Ovary (tissue), 9 donors: ENCODE results near the gene PARS2. TPM values are rescaled to one million over a fixed set of nuclear protein-coding genes. Genes with fewer than 3 reads are reported as not detected.

ENCODE experiments used
- DNase-seq, 5 donors: peaks; one replicate each; pipeline ENCODE4 v3.0.0-alpha.2; 2019 to 2020
- H3K27ac ChIP-seq, 2 donors: fragments of 200-600 bp; one replicate each; pipeline versions ENCODE4 v1.5.1 to v1.8.0; 2019 to 2022
- H3K27me3 ChIP-seq: fragments of 200-600 bp; one replicate; pipeline ENCODE4 v1.8.0; 2022
- H3K36me3 ChIP-seq: fragments of 200-600 bp; sonication (generic); one replicate; pipeline ENCODE4 v1.5.1; 2019
- H3K4me1 ChIP-seq: one replicate; pipeline ENCODE4 v1.8.1; 2013; ENCODE audit warnings: mild to moderate bottlenecking, moderate library complexity; ENCODE audit not compliant: insufficient read depth
- H3K4me3 ChIP-seq: fragments of 200-600 bp; sonication (generic); one replicate; pipeline ENCODE4 v1.5.1; 2017
- H3K9me3 ChIP-seq, 2 donors: fragments of 200-600 bp in 1 of 2; sonication (generic) in 1 of 2; one replicate each; pipeline versions ENCODE4 v1.5.1 to v1.8.1; 2013 to 2019; ENCODE audit warnings: mild to moderate bottlenecking in 1 of 2, moderate library complexity in 1 of 2
- EP300 ChIP-seq: sonication (generic); formaldehyde crosslinking; IDR thresholded peaks from one replicate; pipeline ENCODE4 v1.6.1; 2017; ENCODE audit warnings: antibody characterized with exemption
- POLR2A ChIP-seq: fragments of 450-650 bp; IDR thresholded peaks from one replicate; pipeline ENCODE4 v1.6.1; 2017; ENCODE audit warnings: antibody characterized with exemption, mild to moderate bottlenecking, moderate library complexity
- WGBS, 3 donors: extraction: QIAGEN DNeasy Blood & Tissue Kit in 1 of 3; methylation state at CpG; one replicate each; pipeline versions ENCODE4 v1.1.5 to v1.1.7; 2013 to 2017; 5-methylcytosine and 5-hydroxymethylcytosine counted together
- intact Hi-C, 4 donors: fragments of 100-400 bp; cut with DNase I; formaldehyde crosslinking; loops; one replicate each; pipeline versions ENCODE4 v1.11.0 to v1.15.1; 2022 to 2023
- polyA plus RNA-seq, 2 donors: library from polyadenylated mRNA; stranded (reverse); fragments of 200-250 nt in 1 of 2; fragments of 350-450 nt in 1 of 2; fragmentation: Illumina TruSeq in 1 of 2; extraction: RNeasy Lipid Tissue Mini Kit (QIAGEN cat#74804) in 1 of 2; gene quantifications; one replicate each; pipeline ENCODE4 v1.2.3, GENCODE V29; 2013 to 2014
- total RNA-seq, 7 donors: library from RNA; depleted of rRNA in 2 of 7; stranded (reverse); fragments of >200 nt in 2 of 7; fragmentation: NEBNext Ultra II Directional in 3 of 7; extraction: Animal tissue kit (Norgen Biotek cat#: 25700) in 3 of 7; gene quantifications; one replicate each; pipeline versions ENCODE4 v1.1.0 to v1.2.4, GENCODE V29; 2016 to 2023
- TF ChIP-seq, protein P1 (sequence below), 3 donors: fragments of 450-650 bp in 2 of 3; fragments of 200-600 bp in 1 of 3; IDR thresholded peaks; one replicate each; pipeline versions ENCODE4 v1.5.1 to v1.8.0; 2016 to 2022; ENCODE audit warnings: antibody characterized with exemption in 3 of 3, mild to moderate bottlenecking in 1 of 3
- donor health status: DM: no; HTN: no; CAD: no; lungs with moderate emphysema.
- donor health status: DM: no; HTN: no; CAD: no.
- donor health status: Bipolar disorder and iron deficiency.
- donor health status: DM: yes; HTN: yes; CAD: no.
- donor health status: DM: no; HTN: no; CAD: no.
- donor health status: DM: yes; HTN: yes; CAD: no.

PARS2 gene
- total and polyA plus RNA-seq, 9 donors: 3.2 to 9.6 (median 6.4) TPM

DNA sequence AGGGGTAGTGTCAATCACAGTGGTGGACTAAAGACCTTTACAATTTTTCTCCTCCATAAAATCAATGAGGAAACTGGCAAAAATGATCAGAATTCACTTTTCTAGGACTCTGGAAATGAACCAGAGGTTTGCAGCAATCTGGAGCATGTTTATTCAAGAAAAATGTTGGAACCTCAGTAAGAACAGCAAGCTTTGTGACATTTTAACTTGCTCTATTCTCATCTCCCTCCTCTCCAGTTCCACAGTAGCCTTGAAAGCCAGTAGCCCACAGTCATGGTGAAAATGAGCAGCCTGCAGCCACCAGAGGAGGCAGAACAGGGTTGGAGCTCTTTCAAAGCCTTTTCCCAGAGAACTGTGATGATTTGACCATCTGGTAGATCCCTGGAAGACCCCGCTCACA is 39.6 kb downstream of the PARS2 start:
- H3K9me3 ChIP-seq: no peaks in the 10 kb centered on the region
- intact Hi-C loops: no loop called here

DNA sequence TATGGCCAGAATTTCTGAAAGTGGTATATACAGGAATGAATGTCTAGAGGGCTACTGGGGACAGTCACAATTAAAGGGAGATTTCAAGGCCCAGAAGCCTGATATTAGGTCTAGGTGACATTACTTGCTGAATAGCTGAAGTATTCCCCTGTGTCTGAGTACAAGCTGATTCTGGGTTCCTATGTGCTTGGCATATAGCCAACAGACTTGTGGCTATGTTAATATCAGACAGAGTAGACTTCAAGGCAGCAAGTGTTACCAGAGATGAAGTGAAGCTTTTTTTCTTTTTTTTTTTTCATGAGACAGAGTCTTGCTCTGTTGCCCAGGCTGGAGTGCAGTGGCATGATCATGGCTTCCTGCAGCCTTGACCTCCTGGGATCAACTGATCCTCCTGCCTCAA is 40.3 kb downstream of the PARS2 start:
- no peaks in the 10 kb centered on the region for H3K36me3 ChIP-seq
- DNase-seq: no peak
- no peak overlapping the region for H3K4me3 ChIP-seq
- H3K27me3 ChIP-seq: no peaks in the 10 kb centered on the region
- TF ChIP-seq EP300: no peak
- TF ChIP-seq, protein P1, sequence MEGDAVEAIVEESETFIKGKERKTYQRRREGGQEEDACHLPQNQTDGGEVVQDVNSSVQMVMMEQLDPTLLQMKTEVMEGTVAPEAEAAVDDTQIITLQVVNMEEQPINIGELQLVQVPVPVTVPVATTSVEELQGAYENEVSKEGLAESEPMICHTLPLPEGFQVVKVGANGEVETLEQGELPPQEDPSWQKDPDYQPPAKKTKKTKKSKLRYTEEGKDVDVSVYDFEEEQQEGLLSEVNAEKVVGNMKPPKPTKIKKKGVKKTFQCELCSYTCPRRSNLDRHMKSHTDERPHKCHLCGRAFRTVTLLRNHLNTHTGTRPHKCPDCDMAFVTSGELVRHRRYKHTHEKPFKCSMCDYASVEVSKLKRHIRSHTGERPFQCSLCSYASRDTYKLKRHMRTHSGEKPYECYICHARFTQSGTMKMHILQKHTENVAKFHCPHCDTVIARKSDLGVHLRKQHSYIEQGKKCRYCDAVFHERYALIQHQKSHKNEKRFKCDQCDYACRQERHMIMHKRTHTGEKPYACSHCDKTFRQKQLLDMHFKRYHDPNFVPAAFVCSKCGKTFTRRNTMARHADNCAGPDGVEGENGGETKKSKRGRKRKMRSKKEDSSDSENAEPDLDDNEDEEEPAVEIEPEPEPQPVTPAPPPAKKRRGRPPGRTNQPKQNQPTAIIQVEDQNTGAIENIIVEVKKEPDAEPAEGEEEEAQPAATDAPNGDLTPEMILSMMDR (IDR thresholded peaks at IDR 0.05): no peak
- no peak for TF ChIP-seq POLR2A
- no peaks in the 10 kb centered on the region for H3K9me3 ChIP-seq
- intact Hi-C loops: no loop called here
- H3K4me1 ChIP-seq: no peaks in the 10 kb centered on the region
- H3K27ac ChIP-seq: no peak overlapping the region

More for the DNA sequence above, 39.6 kb downstream of the PARS2 start:
- Histone ChIP-seq H3K27ac (no peak overlapping the region), H3K27me3 (no peaks in the 10 kb centered on the region), H3K4me1 (no peaks in the 10 kb centered on the region), H3K36me3 (no peaks in the 10 kb centered on the region), H3K4me3 (no peak overlapping the region)
- WGBS, 3 donors: 96 to 100% (median 100%) methylated on average over 1 of the region's 1 CpG
- no peak for DNase-seq
- TF ChIP-seq POLR2A (no peak), EP300 (no peak)
- TF ChIP-seq, protein P1 (IDR thresholded peaks at IDR 0.05): no peak

DNA sequence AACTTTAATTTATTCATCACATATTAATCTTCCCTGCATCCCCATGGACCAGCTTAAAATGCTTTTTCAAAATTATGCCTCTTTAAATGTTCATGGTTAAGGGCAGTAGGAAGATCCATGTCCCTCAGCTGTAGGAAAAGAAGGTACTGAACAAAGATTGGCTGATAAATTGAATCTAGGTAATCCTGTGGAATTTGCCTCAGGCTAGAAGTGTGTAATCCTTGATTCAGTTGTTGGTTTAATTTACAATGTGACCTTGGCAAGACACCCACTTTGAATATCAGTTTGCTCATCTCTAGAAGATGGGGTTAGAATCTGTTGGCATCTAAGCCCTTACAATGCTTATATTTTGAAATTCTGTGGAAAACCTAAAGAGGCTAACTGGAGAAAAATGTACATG is 42.6 kb downstream of the PARS2 start:
- Histone ChIP-seq H3K27ac (no peak overlapping the region), H3K4me3 (no peak overlapping the region), H3K36me3 (no peaks in the 10 kb centered on the region), H3K4me1 (no peaks in the 10 kb centered on the region), H3K9me3 (no peaks in the 10 kb centered on the region), H3K27me3 (no peaks in the 10 kb centered on the region)
- TF ChIP-seq EP300 (no peak), POLR2A (no peak)
- TF ChIP-seq, protein P1 (IDR thresholded peaks at IDR 0.05): no peak
- intact Hi-C loops: no loop called here
- DNase-seq: no peak

DNA sequence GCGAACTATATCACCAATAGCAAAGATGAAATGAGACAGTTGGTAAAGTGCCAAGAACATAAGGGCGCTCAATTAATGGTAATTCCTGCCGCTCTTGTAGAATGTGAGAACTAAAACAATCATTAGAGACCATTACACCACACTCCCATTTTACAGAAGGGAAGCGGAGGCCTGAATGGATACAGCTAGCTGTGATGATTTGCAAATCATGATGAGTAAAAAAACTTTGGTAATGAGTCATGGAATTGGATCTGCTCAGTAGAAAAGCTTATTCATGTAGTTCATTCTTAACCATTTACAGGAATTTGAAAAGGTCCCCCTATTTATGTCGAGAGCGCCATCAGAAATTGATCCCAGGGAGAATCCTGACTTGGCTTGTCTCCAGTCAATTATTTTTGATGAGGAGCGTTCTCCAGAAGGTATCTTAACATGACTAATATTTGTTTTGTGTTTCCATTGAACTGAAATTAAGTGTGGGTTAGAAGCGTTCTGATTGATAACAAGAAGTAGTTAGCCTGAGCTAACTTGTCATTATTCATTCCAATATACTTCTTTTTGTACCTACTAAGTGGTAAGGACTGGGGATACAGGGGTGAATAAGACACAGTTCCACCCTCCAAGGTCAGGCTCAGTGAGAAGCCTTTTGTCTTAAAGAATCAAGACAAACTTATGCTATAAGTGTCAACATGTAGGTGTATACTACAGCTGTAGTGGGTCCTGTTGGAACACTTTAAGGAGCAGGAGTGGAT is 47.9 kb downstream of the PARS2 start:
- H3K36me3 ChIP-seq: no peaks in the 10 kb centered on the region
- no peak for TF ChIP-seq POLR2A
- no peak for TF ChIP-seq EP300
- TF ChIP-seq, protein P1 (IDR thresholded peaks at IDR 0.05): no peak
- peaks cover 3% of the 10 kb centered on the region for H3K4me1 ChIP-seq
- intact Hi-C loops: no loop called here
- WGBS, 3 donors: 29 to 35% (median 33%) methylated on average over 8 of the region's 8 CpGs
- DNase-seq: no peak
- no peaks in the 10 kb centered on the region for H3K9me3 ChIP-seq
- H3K27ac ChIP-seq: peak overlapping the region in 1 of 2 donors; percentile 18
- no peaks in the 10 kb centered on the region for H3K27me3 ChIP-seq
- peak overlapping the region; percentile 93 for H3K4me3 ChIP-seq
